Thyroid gland (tissue), 4 donors: Measurements from ENCODE around the gene CLEC17A.

ENCODE experiments used
- CTCF ChIP-seq, 6 experiments: fragments of 200-600 bp in 3 of 6; fragments of 450-650 bp in 3 of 6; sonication (generic) in 3 of 6; IDR thresholded peaks; one replicate each; pipeline ENCODE4 v1.5.1; 2016 to 2019; ENCODE audit warnings: antibody characterized with exemption in 6 of 6, mild to moderate bottlenecking in 2 of 6, inconsistent platforms in 1 of 6, moderate library complexity in 1 of 6
- POLR2A ChIP-seq, 2 donors: fragments of 450-650 bp; IDR thresholded peaks; one replicate each; pipeline ENCODE4 v1.6.1; 2017; ENCODE audit warnings: antibody characterized with exemption in 2 of 2, mild to moderate bottlenecking in 2 of 2, moderate library complexity in 1 of 2

- TF ChIP-seq CTCF (IDR thresholded peaks at IDR 0.05) (no peak), POLR2A (IDR thresholded peaks at IDR 0.05) (no peak)
Measured at GRCh38 chr19:14661372-14661924, 78.6 kb downstream of the CLEC17A start.
